AG04449 (cell line): ENCODE data around the gene OPN5.

Experiments
- CTCF ChIA-PET: fragments of 350-600 bp; formaldehyde crosslinking; extraction: SDS; loops from one replicate; lab custom pipeline; 2021; ENCODE audit warnings: antibody characterized with exemption; lab: Yijun Ruan, JAX
- POLR2A ChIA-PET: fragments of 400-600, 350-600 bp; formaldehyde crosslinking; extraction: SDS; loops from one replicate; lab custom pipeline; 2020; ENCODE audit warnings: antibody characterized with exemption, inconsistent platforms; lab: Yijun Ruan, JAX
- DNase-seq: peaks from one replicate; pipeline ENCODE4 v3.0.0-alpha.2; 2010; ENCODE audit warnings: low read depth, low spot score
- H3K4me3 ChIP-seq: 2 replicates; pipeline ENCODE4 v1.5.1; 2011; ENCODE audit warnings: low read depth, mild to moderate bottlenecking, control low read depth, low read length
- CTCF ChIP-seq: IDR thresholded peaks from one replicate; pipeline ENCODE4 v1.5.1; 2011; ENCODE audit warnings: mild to moderate bottlenecking, moderate library complexity, low read length, control low read depth, inconsistent platforms; ENCODE audit not compliant: insufficient read depth; ENCODE audit errors: missing control alignments

Gene OPN5

GRCh38 chr6:47839645-47840044 is 57.8 kb downstream of the OPN5 start:
- ChIA-PET CTCF (no interaction called here), POLR2A (no interaction called here)
- H3K4me3 ChIP-seq, result no peak overlapping the region
- DNase-seq, result no peak
- no peak for TF ChIP-seq CTCF

- DNase-seq, result no peak
- ChIA-PET CTCF (no interaction called here), POLR2A (no interaction called here)
- no peak for TF ChIP-seq CTCF
- H3K4me3 ChIP-seq, result no peak overlapping the region
Observed at GRCh38 chr6:47844881-47845280, 63.0 kb downstream of the OPN5 start.

- CTCF ChIA-PET, result no interaction called here
- DNase-seq, result no peak
- POLR2A ChIA-PET, result no interaction called here
Observed at GRCh38 chr6:47846752-47847151, 64.9 kb downstream of the OPN5 start.

GRCh38 chr6:47851091-47851490 is 69.3 kb downstream of the OPN5 start:
- CTCF ChIA-PET, result no interaction called here
- no peak for TF ChIP-seq CTCF
- POLR2A ChIA-PET, result no interaction called here

More at GRCh38 chr6:47846752-47847151, 64.9 kb downstream of the OPN5 start:
- TF ChIP-seq CTCF, result no peak
- no peak overlapping the region for H3K4me3 ChIP-seq

GRCh38 chr6:47852727-47853126 is 70.9 kb downstream of the OPN5 start:
- POLR2A ChIA-PET, result no interaction called here
- H3K4me3 ChIP-seq, result no peak overlapping the region
- TF ChIP-seq CTCF, result no peak
- CTCF ChIA-PET, result no interaction called here
- DNase-seq, result no peak

More at GRCh38 chr6:47851091-47851490, 69.3 kb downstream of the OPN5 start:
- no peak overlapping the region for H3K4me3 ChIP-seq
- DNase-seq, result no peak

- CTCF ChIA-PET, result no interaction called here
- H3K4me3 ChIP-seq, result no peak overlapping the region
- no peak for DNase-seq
- POLR2A ChIA-PET, result no interaction called here
- TF ChIP-seq CTCF, result no peak
Observed at GRCh38 chr6:47853766-47854165, 71.9 kb downstream of the OPN5 start.
